ENCODE results near the gene CD99.
"Not testable (repeated sequence)": the region's sequence is repeated elsewhere in the genome, so short reads cannot be mapped to it uniquely, and the experiment has no call there.

CD99 gene

DNA sequence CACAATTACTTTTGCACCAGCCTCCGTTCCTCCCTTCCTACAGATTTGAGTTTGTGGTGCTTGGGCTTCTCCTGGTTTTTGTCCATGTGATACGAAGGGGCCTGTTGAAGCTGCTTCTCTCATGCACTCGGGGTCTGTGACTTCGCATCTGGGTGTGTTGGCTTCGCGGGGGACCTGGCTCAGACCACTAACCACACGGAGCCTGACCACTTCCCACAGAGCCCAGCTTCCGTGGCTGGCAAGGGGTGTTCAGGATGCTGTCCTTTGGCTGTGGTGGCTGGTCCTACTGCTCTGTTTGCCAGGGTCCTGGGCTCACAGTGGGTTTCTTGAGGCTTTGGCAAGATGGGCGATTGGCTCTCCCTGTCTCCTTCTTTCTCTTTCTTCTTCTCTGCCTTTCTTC is 41.0 kb downstream of the CD99 start:
- no peak for DNase-seq (ENCODE audit: low spot score)

- no peak for DNase-seq (ENCODE audit: low spot score)
Observed at GRCh38 chrX:2732649-2733048, 41.6 kb downstream of the CD99 start.

DNA sequence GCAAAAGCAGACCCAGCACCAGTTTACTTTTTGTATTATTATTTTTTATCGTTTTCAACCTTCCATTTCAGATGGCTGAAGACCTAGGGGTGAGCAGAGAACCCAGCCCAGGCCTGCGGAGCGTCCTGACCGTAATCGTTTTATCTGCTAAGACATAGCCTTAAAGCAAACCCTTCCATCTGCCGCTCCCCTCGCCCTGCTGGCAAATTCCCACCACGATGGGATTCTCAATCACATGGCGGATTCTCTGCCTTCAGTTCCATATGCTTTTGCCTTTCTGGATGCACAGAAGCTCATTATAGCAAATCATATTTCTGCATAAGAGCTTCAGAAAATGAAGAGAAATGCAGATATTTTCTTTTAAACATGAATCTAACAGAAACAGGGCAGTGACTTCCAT is 42.2 kb downstream of the CD99 start:
- DNase-seq (ENCODE audit: low spot score), result no peak

DNA sequence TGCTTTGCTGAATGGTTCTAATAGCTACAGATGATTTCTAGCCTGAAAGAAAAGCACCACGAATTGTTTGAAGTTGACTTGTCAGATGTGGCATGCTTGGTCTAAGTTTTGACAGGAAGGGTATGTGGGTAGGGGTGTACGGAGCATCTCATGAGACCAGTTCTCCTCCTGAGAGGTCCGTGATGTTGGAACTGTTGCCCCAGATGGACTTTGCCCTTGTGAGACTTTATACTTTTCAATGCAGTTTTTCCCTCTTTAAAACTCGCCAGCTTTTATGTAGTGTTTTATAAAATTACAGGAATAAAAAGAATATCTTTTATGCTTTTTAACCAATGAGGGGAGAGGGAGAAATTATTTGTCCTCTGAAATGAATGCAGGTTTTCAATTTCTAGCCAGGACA is 44.2 kb downstream of the CD99 start:
- no peak for DNase-seq (ENCODE audit: low spot score)

GRCh38 chrX:2740672-2741071 is 49.6 kb downstream of the CD99 start:
- DNase-seq (ENCODE audit: low spot score), result no peak

DNA sequence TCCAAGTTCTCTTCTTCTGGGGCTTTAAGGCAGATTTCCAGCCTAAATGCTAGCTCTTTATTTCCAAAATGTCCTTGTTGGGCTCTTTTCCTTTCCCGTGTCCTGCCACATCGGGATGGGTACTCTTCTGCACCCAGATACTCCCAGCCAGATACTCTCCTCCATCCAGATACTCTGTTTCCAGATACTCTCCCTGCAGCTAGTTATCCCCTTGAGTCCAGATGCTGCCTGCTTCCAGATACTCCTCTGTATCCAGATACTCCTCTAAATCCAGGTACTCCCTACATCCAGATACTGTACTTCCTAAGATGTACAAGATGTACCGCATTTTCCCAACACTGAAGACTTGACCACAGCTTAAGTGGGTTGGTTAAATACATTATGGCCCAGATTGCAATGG is 50.3 kb downstream of the CD99 start:
- no peak for DNase-seq (ENCODE audit: low spot score)

- not testable (repeated sequence) for DNase-seq (ENCODE audit: low spot score)
Observed at GRCh38 chrX:2746250-2746649, 55.2 kb downstream of the CD99 start.

DNA sequence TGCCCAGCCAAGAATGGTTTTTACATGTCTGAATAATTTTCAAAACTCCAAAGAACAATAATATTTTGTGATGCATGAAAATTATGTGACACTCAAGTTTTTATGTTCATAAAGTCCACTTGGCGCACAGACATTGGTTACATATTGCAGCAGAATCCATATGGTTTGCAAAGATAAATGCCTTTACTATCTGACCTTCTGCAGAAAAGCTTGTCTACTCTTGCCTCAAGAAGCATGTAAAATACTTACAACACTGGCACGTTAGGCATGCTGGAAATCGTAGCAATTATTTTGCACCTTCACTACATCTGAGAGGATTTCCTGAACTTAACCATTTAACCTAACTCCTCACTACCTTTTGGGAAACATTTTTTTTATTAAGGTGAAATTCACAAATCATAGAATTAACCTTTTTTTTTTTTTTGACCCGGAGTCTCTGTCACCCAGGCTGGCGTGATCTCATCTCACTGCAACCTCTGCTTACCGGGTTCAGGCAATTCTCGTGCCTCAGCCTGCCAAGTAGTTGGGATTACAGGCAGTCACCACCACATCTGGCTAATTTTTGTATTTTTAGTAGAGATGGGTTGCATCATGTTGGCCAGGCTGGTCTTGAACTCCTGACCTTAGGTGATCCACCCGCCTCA is 57.2 kb downstream of the CD99 start:
- no peak for DNase-seq (ENCODE audit: low spot score)

DNA sequence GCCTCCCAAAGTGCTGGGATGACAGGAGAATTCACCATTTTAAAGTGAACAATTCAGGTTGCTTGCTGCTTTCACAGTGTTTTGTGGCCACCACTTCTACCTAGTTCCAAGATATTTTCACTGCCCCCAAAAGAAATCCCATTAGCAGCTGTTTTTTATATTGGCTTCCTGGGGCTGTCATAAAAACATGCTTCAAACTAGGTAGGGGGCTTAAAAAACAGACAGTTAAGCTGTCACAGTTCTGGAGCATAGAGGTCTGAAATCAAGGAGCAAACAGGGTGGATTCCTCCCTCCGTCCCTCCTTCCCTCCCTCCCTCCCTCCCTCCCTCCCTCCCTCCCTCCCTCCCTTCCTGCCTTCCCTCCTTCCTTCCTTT is 57.7 kb downstream of the CD99 start:
- DNase-seq (ENCODE audit: low spot score), result no peak

DNA sequence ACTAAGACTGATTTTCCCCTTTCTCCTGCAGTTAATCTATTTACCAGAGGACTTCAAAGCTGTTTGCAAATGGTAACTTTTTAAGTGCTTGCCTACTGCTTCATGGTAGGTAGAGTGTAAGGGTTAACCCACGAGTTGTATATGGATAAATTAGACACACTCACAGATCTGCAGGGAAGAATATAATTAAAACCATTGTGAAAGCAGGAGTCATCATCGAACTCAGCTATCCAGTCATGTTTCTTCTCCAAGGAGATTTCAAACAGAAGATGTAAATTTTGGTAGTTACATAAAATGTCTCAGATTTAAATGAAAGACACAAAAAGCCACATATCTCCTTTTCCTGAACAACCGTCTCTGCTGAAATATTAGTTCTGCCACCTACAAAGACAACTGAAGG is 60.2 kb downstream of the CD99 start:
- no peak for DNase-seq (ENCODE audit: low spot score)

GRCh38 chrX:2751874-2752300 is 60.8 kb downstream of the CD99 start, which contains the start of gene XG:
Gene XG, plus strand, starts transcription at chrX:2752040. Its CDS starts 235 bp downstream, at chrX:2752275.
- DNase-seq (ENCODE audit: low spot score), result not testable (repeated sequence)

DNA sequence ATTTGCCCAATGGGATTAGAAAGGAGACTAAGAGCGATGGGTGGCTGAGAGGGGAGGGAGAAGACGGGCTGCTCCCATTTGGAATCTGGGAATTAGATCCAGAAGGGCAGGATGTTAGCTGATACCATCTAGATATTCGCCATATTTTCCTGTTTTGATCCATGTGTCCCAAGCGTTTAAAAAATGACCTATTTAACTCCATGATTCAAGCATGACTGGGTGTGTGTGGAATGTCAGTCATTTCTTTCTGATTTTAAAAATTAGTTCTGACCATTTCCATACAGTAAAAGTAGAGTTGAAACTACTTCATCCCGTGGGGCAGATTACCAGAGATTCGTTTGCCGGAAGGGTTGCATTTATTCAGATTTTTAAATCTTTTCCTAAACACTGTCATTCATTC is 61.3 kb downstream of the CD99 start:
- DNase-seq (ENCODE audit: low spot score), result not testable (repeated sequence)

GRCh38 chrX:2755163-2755715 is 64.1 kb downstream of the CD99 start:
- not testable (repeated sequence) for DNase-seq (ENCODE audit: low spot score)

GRCh38 chrX:2756548-2756947 is 65.5 kb downstream of the CD99 start:
- no peak for DNase-seq (ENCODE audit: low spot score)

GRCh38 chrX:2761246-2761645 is 70.2 kb downstream of the CD99 start:
- no peak for DNase-seq (ENCODE audit: low spot score)

DNA sequence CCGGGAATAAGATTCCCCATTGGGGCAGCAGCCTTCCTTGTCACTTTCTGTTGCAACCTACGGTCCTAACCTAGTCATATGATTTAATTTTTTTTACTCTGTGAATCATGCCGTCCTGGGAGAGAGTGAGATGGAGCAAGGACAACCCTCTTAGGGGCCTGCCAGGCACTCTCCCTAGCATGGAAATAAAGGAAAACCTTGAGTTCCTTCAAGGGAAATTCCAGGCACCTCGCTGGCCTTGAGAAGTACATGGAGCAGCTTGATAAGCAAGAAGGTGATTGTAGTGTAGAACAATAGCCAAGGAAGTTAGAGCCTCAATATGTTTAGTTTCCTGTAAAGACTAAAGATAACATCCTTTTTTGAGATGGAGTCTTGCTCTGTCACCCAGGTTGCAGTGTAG is 71.6 kb downstream of the CD99 start:
- not testable (repeated sequence) for DNase-seq (ENCODE audit: low spot score)

GRCh38 chrX:2764766-2765548 is 73.9 kb downstream of the CD99 start:
- not testable (repeated sequence) for DNase-seq (ENCODE audit: low spot score)

DNA sequence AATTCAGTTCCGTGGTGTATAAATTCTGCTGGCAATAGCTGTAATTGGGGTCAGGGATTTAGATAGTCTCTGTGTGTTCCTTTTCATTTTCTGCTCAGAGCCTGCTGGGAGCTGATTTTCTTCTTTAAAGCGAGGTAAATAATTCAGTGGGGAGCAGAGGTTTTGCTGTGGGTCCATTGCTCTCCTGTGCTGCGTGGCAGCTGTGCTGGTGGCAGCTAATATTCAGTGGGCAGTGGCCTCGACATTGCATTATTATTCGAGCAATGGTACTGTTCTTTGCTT is 74.4 kb downstream of the CD99 start:
- DNase-seq (ENCODE audit: low spot score), result no peak

GRCh38 chrX:2766906-2767305 is 75.8 kb downstream of the CD99 start:
- DNase-seq (ENCODE audit: low spot score), result no peak

DNA sequence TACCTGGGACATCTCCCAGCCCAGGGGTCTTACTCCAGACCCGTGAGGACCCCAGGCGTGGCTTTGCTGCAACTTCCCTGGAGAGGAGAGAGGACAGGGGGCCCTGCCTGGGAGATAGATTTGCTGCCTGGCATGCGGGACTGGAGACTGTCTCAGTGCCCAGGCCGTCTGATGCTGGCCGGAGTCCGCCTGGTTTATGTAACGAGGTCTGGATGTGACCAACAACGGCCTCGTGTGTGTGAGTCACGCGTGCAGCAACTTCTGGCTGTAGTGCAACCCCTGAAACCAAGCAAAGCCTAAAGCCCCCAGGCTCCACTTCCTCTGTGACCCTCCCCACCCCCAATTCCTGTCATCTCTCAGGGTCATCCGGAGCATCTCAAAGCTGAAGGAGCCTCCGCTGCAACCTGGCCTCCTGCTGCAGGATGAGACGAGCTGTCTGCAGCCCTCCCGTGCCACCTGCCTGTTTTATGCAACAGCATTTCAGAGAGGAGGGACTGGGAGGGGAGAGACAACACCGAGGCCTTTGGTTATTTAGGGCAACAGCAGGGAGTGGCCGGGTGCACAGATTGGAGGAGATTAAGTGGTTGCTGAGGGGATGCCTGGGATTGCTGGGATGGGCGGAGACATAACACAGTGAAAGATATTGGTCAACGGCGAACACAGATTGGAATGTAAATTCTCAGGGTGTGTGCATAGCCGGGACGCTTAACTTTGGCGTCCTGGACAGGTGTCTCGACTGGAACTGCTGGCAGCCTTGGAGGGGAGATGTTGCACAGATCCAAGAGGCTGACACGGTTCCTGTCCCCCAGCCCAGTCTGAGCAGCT is 76.7 kb downstream of the CD99 start:
- DNase-seq (ENCODE audit: low spot score), result peak; percentile 54

DNA sequence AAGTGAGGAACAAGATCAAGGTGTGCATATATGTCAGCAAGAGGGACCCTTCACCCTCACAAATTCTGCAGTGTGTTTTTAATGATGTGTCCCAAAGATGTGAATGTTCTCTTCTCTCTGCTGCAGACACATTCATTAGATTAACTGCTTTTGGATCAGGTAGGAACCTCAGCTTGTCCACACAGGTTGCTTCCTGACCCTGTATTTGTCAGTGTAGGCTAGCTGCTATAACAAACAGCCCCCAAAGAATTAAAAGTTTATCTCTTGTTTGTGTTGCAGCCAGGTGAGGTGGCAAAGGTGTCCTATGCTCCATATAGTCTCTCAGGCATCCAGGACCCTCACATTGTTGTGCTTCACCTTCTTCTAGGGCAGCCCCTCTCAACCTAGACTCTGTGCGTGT is 78.5 kb downstream of the CD99 start:
- DNase-seq (ENCODE audit: low spot score), result no peak

DNA sequence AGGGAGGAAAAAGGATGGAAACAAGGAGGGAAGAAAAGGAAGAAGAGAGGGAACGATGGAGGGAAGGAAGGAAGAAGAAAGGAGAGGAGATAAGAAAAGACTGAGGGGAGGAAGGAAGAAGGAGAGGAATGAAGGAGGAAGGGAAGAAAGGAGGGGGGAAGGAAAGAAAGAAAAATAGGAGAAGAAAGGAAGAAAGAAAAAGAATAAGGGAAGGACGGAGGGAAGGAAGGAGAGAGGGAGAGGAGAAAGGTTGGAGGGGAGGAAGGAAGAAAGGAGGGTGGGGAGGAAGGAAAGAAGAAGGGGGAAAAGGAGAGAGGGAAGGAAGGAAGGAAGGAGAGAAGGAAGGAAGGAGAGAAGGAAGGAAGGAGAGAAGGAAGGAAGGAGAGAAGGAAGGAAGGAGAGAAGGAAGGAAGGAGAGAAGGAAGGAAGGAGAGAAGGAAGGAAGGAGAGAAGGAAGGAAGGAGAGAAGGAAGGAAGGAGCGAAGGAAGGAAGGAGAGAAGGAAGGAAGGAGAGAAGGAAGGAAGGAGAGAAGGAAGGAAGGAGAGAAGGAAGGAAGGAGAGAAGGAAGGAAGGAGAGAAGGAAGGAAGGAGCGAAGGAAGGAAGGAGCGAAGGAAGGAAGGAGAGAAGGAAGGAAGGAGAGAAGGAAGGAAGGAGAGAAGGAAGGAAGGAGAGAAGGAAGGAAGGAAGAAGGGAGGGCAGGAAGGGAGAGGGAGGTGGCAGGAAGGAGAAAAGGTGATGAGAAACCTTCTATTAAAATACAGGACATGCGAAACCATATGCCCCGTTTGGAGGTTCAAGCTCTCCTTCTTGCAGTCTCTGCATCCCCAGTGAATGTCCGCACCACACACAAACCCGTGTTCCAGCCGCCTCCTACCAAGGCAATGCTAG is 82.3 kb downstream of the CD99 start:
- not testable (repeated sequence) for DNase-seq (ENCODE audit: low spot score)

Data from ecto neural progenitor cell (in vitro differentiated cells).